Trophoblast cell (in vitro differentiated cells and primary cell): ENCODE data around the gene DDX11.
"Not testable (repeated sequence)": the region's sequence is repeated elsewhere in the genome, so short reads cannot be mapped to it uniquely, and the experiment has no call there.

Source experiments
- DNase-seq, 2 donors: peaks; one replicate each; pipeline ENCODE4 v3.0.0-alpha.2; 2016
- H2AFZ ChIP-seq: 2 replicates; pipeline ENCODE4 v1.6.1; 2013; ENCODE audit warnings: low read length, moderate library complexity, mild to moderate bottlenecking; ENCODE audit not compliant: insufficient read depth, poor library complexity
- H2AK5ac ChIP-seq: 2 replicates; pipeline ENCODE4 v1.6.1; 2013; ENCODE audit warnings: mild to moderate bottlenecking, low read length
- H2BK120ac ChIP-seq: 2 replicates; pipeline ENCODE4 v1.6.1; 2013; ENCODE audit warnings: low read length, mild to moderate bottlenecking, moderate library complexity; ENCODE audit not compliant: insufficient read depth, poor library complexity
- H2BK12ac ChIP-seq: 2 replicates; pipeline ENCODE4 v1.6.1; 2013; ENCODE audit warnings: mild to moderate bottlenecking, low read length, moderate library complexity
- H2BK5ac ChIP-seq: 2 replicates; pipeline ENCODE4 v1.6.1; 2013; ENCODE audit warnings: low read length, low read depth, moderate library complexity, mild to moderate bottlenecking; ENCODE audit not compliant: poor library complexity
- H3K14ac ChIP-seq: 2 replicates; pipeline ENCODE4 v1.6.1; 2013; ENCODE audit warnings: mild to moderate bottlenecking, low read length
- H3K18ac ChIP-seq: 2 replicates; pipeline ENCODE4 v1.6.1; 2013; ENCODE audit warnings: mild to moderate bottlenecking, low read length
- H3K23ac ChIP-seq: 2 replicates; pipeline ENCODE4 v1.6.1; 2013; ENCODE audit warnings: low read length
- H3K27ac ChIP-seq: 2 replicates; pipeline ENCODE4 v1.5.1; 2013; ENCODE audit warnings: low read depth, mild to moderate bottlenecking, inconsistent platforms, low read length, moderate library complexity
- H3K27me3 ChIP-seq: 2 replicates; pipeline ENCODE4 v1.6.1; 2013; ENCODE audit warnings: inconsistent platforms, mild to moderate bottlenecking, low read length, moderate library complexity; ENCODE audit not compliant: insufficient read depth
- H3K36me3 ChIP-seq, 2 experiments: 1 replicate in 1 of 2; 2 replicates in 1 of 2; pipeline ENCODE4 v1.6.1; 2013; ENCODE audit warnings: low read length in 2 of 2, mild to moderate bottlenecking in 2 of 2, moderate library complexity in 1 of 2; ENCODE audit not compliant: insufficient read depth in 2 of 2, control insufficient read depth in 1 of 2
- H3K4ac ChIP-seq: 2 replicates; pipeline ENCODE4 v1.6.1; 2013; ENCODE audit warnings: low read depth, mild to moderate bottlenecking, low read length, moderate library complexity
- H3K4me1 ChIP-seq, 2 experiments: 1 replicate in 1 of 2; 2 replicates in 1 of 2; pipeline ENCODE4 v1.6.1; 2013; ENCODE audit warnings: low read length in 2 of 2, mild to moderate bottlenecking in 2 of 2, moderate library complexity in 1 of 2; ENCODE audit not compliant: insufficient read depth in 2 of 2, control insufficient read depth in 1 of 2
- H3K4me2 ChIP-seq: 2 replicates; pipeline ENCODE4 v1.6.1; 2013; ENCODE audit warnings: inconsistent platforms, mild to moderate bottlenecking, low read length, moderate library complexity
- H3K4me3 ChIP-seq: 2 replicates; pipeline ENCODE4 v1.5.1; 2013; ENCODE audit warnings: mild to moderate bottlenecking, low read depth, low read length, inconsistent platforms
- H3K79me1 ChIP-seq: one replicate; pipeline ENCODE4 v1.6.1; 2013; ENCODE audit warnings: low read length
- H3K79me2 ChIP-seq: 2 replicates; pipeline ENCODE4 v1.6.1; 2013; ENCODE audit warnings: low read length, mild to moderate bottlenecking; ENCODE audit not compliant: control insufficient read depth, insufficient read depth, poor library complexity
- H3K9ac ChIP-seq: 2 replicates; pipeline ENCODE4 v1.6.1; 2013; ENCODE audit warnings: mild to moderate bottlenecking, low read length
- H3K9me3 ChIP-seq: 2 replicates; pipeline ENCODE4 v1.6.1; 2013; ENCODE audit warnings: low read depth, mild to moderate bottlenecking, control low read depth, inconsistent platforms, low read length; ENCODE audit not compliant: insufficient read depth
- H4K12ac ChIP-seq: 2 replicates; pipeline ENCODE4 v1.6.1; 2013; ENCODE audit warnings: low read depth, mild to moderate bottlenecking, low read length, moderate library complexity
- H4K8ac ChIP-seq: 2 replicates; pipeline ENCODE4 v1.6.1; 2013; ENCODE audit warnings: low read depth, mild to moderate bottlenecking, low read length, moderate library complexity
- H4K91ac ChIP-seq: one replicate; pipeline ENCODE4 v1.6.1; 2013; ENCODE audit warnings: low read depth, mild to moderate bottlenecking, low read length, moderate library complexity
- WGBS: extraction: QIAGEN DNeasy Blood & Tissue Kit; methylation state at CpG from one replicate; pipeline ENCODE4 v1.1.7; 2013; ENCODE audit warnings: missing lambda C conversion rate; ENCODE audit not compliant: insufficient read length, insufficient coverage; ENCODE audit errors: extremely low coverage; 5-methylcytosine and 5-hydroxymethylcytosine counted together

Gene DDX11

GRCh38 chr12:31106101-31106803 lies 32.6 kb downstream of the DDX11 start:
- WGBS = no CpG with 5 or more reads among the region's 10 CpGs
- H3K9ac ChIP-seq = no peak overlapping the region
- no peaks in the 10 kb centered on the region for H3K9me3 ChIP-seq
- H2BK120ac ChIP-seq = no peak overlapping the region
- H2BK12ac ChIP-seq = no peak overlapping the region
- no peak overlapping the region for H4K91ac ChIP-seq
- no peak overlapping the region for H3K14ac ChIP-seq
- H3K4ac ChIP-seq = no peak overlapping the region
- no peaks in the 10 kb centered on the region for H3K4me1 ChIP-seq
- H3K36me3 ChIP-seq = peaks cover 23 to 26% of the 10 kb centered on the region in 2 experiments
- H3K4me2 ChIP-seq = no peak overlapping the region
- no peak overlapping the region for H3K27ac ChIP-seq
- H2AK5ac ChIP-seq = no peak overlapping the region
- H3K23ac ChIP-seq = no peak overlapping the region
- no peak overlapping the region for H4K12ac ChIP-seq
- no peak overlapping the region for H3K4me3 ChIP-seq
- DNase-seq = no peak
- H2AFZ ChIP-seq = no peak overlapping the region
- no peak overlapping the region for H2BK5ac ChIP-seq
- no peaks in the 10 kb centered on the region for H3K79me2 ChIP-seq
- no peak overlapping the region for H3K18ac ChIP-seq
- no peaks in the 10 kb centered on the region for H3K27me3 ChIP-seq
- H4K8ac ChIP-seq = no peak overlapping the region
- no peaks in the 10 kb centered on the region for H3K79me1 ChIP-seq

- not testable (repeated sequence) for H3K27ac ChIP-seq, H3K79me2 ChIP-seq, H3K14ac ChIP-seq, H3K9me3 ChIP-seq, H3K4me1 ChIP-seq, H2AFZ ChIP-seq, H3K23ac ChIP-seq, H2BK120ac ChIP-seq, H2BK5ac ChIP-seq, H3K4me3 ChIP-seq, H3K36me3 ChIP-seq, H3K4me2 ChIP-seq, H3K9ac ChIP-seq, H4K8ac ChIP-seq, H3K18ac ChIP-seq, H2BK12ac ChIP-seq, DNase-seq, H4K91ac ChIP-seq, H3K4ac ChIP-seq, H3K79me1 ChIP-seq, H2AK5ac ChIP-seq, H3K27me3 ChIP-seq, H4K12ac ChIP-seq
- no CpG with 5 or more reads among the region's 6 CpGs for WGBS
These were observed 36.1 kb downstream of the DDX11 start for GRCh38 chr12:31109773-31110172.

GRCh38 chr12:31110263-31110662 lies 36.6 kb downstream of the DDX11 start:
- H2BK12ac ChIP-seq, H3K27ac ChIP-seq, H3K27me3 ChIP-seq, H2BK5ac ChIP-seq, H3K9me3 ChIP-seq, H3K36me3 ChIP-seq, H3K4me2 ChIP-seq, H3K14ac ChIP-seq, H2AK5ac ChIP-seq, H3K79me1 ChIP-seq, H3K23ac ChIP-seq, H3K9ac ChIP-seq, H3K79me2 ChIP-seq, H4K12ac ChIP-seq, H3K18ac ChIP-seq, DNase-seq, H2BK120ac ChIP-seq, H3K4ac ChIP-seq, H2AFZ ChIP-seq, H4K91ac ChIP-seq, H3K4me1 ChIP-seq, H4K8ac ChIP-seq, H3K4me3 ChIP-seq: not testable (repeated sequence)
- WGBS = no CpG with 5 or more reads among the region's 5 CpGs

- not testable (repeated sequence) for H3K36me3 ChIP-seq, H3K4ac ChIP-seq, H4K12ac ChIP-seq
These were observed 41.5 kb downstream of the DDX11 start for GRCh38 chr12:31115092-31115601.

More at GRCh38 chr12:31115092-31115601, 41.5 kb downstream of the DDX11 start:
- not testable (repeated sequence) for H2BK120ac ChIP-seq, H3K79me2 ChIP-seq, H3K18ac ChIP-seq, H3K9ac ChIP-seq, H2BK5ac ChIP-seq, H3K4me3 ChIP-seq, H2BK12ac ChIP-seq, H3K23ac ChIP-seq, H3K79me1 ChIP-seq, H4K8ac ChIP-seq, H4K91ac ChIP-seq, H3K27ac ChIP-seq, DNase-seq, H3K4me2 ChIP-seq, H2AK5ac ChIP-seq, H3K14ac ChIP-seq, H2AFZ ChIP-seq, H3K9me3 ChIP-seq
- WGBS = no CpG with 5 or more reads among the region's 3 CpGs
- Histone ChIP-seq H3K27me3 (peaks cover 29% of the 10 kb centered on the region), H3K4me1 (peaks cover 7 to 12% of the 10 kb centered on the region in 2 experiments)
